ENCODE measurements around the gene SLC25A25. TPM values are rescaled to one million over a fixed set of nuclear protein-coding genes. Genes with fewer than 3 reads are reported as not detected.

The SLC25A25 gene
- total and polyA plus RNA-seq, 9 of the 15 experiments (the other 6 are each of a cell fraction or from before 2014, with no cell fraction given) = 0.07 to 35.9 (median 23.2) TPM

- TF ChIP-seq ZNF511 (CRISPR knock-in tag; IDR thresholded peaks at IDR 0.05) = no peak
Observed at GRCh38 chr9:128099231-128099931, 31.3 kb downstream of the SLC25A25 start (continued).

GRCh38 chr9:128099932-128100491, 32.0 kb downstream of the SLC25A25 start:
- no peaks in the 10 kb centered on the region for H3K9me1 ChIP-seq (ENCODE audit: control insufficient read depth, insufficient read depth, low read length)
- H3K36me3 ChIP-seq (ENCODE audit: control insufficient read depth, insufficient read depth, low read length) = peaks cover 88% of the 10 kb centered on the region
- intact Hi-C loops (cut with micrococcal nuclease) = loop anchor here (2.0 kb wide), 1 partner anchor 33 kb away; the partner anchor contains the start of gene NAIF1
- H3K27me3 ChIP-seq (ENCODE audit: control insufficient read depth in 2 of 2, insufficient read depth in 2 of 2, low read length in 2 of 2) = no peaks in the 10 kb centered on the region
- BruUV-seq (replicated peaks) = no TSS peak
- peak; percentile 42 for FAIRE-seq
- peak overlapping the region; percentile 89; the same call in 1 of the 3 replicates for H3K27ac ChIP-seq (ENCODE audit: extremely low read depth, low read depth, low read length)
- POLR2A ChIA-PET = interaction anchor here (0.6 to 1.9 kb wide), 4 partner anchors 9 to 144 kb away, joined by 3 to 8 read pairs (median 5); no protein-coding TSS in a partner anchor
- ATAC-seq = peak; percentile 2; the same call in 2 of the 3 replicates
- H3K4me1 ChIP-seq (replicated peaks in 1 of 2; ENCODE audit: control insufficient read depth in 2 of 2, insufficient read depth in 2 of 2, low read length in 2 of 2) = peaks cover 58 to 72% of the 10 kb centered on the region in 2 experiments
- peak in 3 of 4 experiments; percentile 43 to 55 (median 49) for DNase-seq (ENCODE audit: extremely low read depth in 1 of 4, low spot score in 3 of 4)
- 0 out of 2 replicates have a peak, but pooled peaks cover 10% of the 10 kb centered on the region for H4K20me1 ChIP-seq (replicated peaks; ENCODE audit: control insufficient read depth, insufficient read depth, low read length)
- CTCF ChIA-PET (ENCODE audit: low intra/inter-chr PET ratio) = interaction anchor here (0.7 kb wide), 1 partner anchor 97 kb away, joined by 3 read pairs; no protein-coding TSS in a partner anchor
- peak overlapping the region in 1 of 2 experiments; percentile 94; a peak in 2 of 4 replicates for H3K9ac ChIP-seq (ENCODE audit: insufficient read depth in 1 of 2, low read depth in 2 of 2, low read length in 2 of 2)
- peak overlapping the region; percentile 87 for H3K4me2 ChIP-seq (ENCODE audit: insufficient read depth, low read length)
- in situ Hi-C loops (cut with MboI) = no loop called here
- WGBS (ENCODE audit: insufficient coverage, low coverage, missing lambda C conversion rate) = 51% methylated on average over 13 of the region's 16 CpGs
- H2AFZ ChIP-seq (ENCODE audit: low read depth, low read length) = no peak overlapping the region
- H3K4me3 ChIP-seq = peak overlapping the region; percentile 49; the same call in 1 of the 2 replicates
- H3K9me3 ChIP-seq (replicated peaks; ENCODE audit: control insufficient read depth, insufficient read depth, low read depth, low read length) = no peaks in the 10 kb centered on the region
- H3K79me2 ChIP-seq (ENCODE audit: control insufficient read depth, insufficient read depth, low read length) = peaks cover 71% of the 10 kb centered on the region
- TF ChIP-seq KLF1 (tag; IDR thresholded peaks at IDR 0.05) = no peak
- TF ChIP-seq ZKSCAN1 (IDR thresholded peaks at IDR 0.05; ENCODE audit: low read depth, low read length) = no peak
- no peak for TF ChIP-seq ZC3H8 (IDR thresholded peaks at IDR 0.05)
- no peak for TF ChIP-seq ZNF778 (CRISPR knock-in tag; IDR thresholded peaks at IDR 0.05)
- peak; percentile 58 for TF ChIP-seq EGR1 (conservative IDR thresholded peaks at IDR 0.05)
- TF ChIP-seq TFAM (CRISPR knock-in tag; conservative IDR thresholded peaks at IDR 0.05) = no peak
- 0 out of 2 replicates have a peak, but pooled peaks have one; percentile 40 for TF ChIP-seq ATF3 (IDR thresholded peaks at IDR 0.05)
- TF ChIP-seq ATF3 (CRISPR knock-in tag; conservative IDR thresholded peaks at IDR 0.05) = no peak
- TF ChIP-seq COPS2 (conservative IDR thresholded peaks at IDR 0.05) = no peak
- TF ChIP-seq SMAD2 (IDR thresholded peaks at IDR 0.05; ENCODE audit: low read depth, low read length) = no peak
- TF ChIP-seq MAX (CRISPR knock-in tag; IDR thresholded peaks at IDR 0.05) = no peak
- no peak for TF ChIP-seq NR0B1 (IDR thresholded peaks at IDR 0.05; ENCODE audit: partially characterized antibody)
- no peak for TF ChIP-seq BACH1 (tag; IDR thresholded peaks at IDR 0.05)
- no peak for TF ChIP-seq ZBTB43 (CRISPR knock-in tag; IDR thresholded peaks at IDR 0.05)
- no peak for TF ChIP-seq POLR2G (IDR thresholded peaks at IDR 0.05; ENCODE audit: low read depth, low read length)
